HUES48 (cell line): ENCODE results near the gene PAH.

Experiments
- H3K27ac ChIP-seq: one replicate; pipeline ENCODE4 v1.7.0; 2013; ENCODE audit warnings: low read depth, low read length, inconsistent platforms
- H3K27me3 ChIP-seq: 2 replicates; pipeline ENCODE4 v1.6.1; 2013; ENCODE audit warnings: mild to moderate bottlenecking, low read length; ENCODE audit not compliant: control insufficient read depth, insufficient read depth
- H3K36me3 ChIP-seq: 2 replicates; pipeline ENCODE4 v1.6.1; 2013; ENCODE audit warnings: low read length; ENCODE audit not compliant: control insufficient read depth, insufficient read depth
- H3K4me1 ChIP-seq: 2 replicates; pipeline ENCODE4 v1.6.1; 2013; ENCODE audit warnings: mild to moderate bottlenecking, low read length; ENCODE audit not compliant: control insufficient read depth, insufficient read depth
- H3K4me3 ChIP-seq: 2 replicates; pipeline ENCODE4 v1.5.1; 2013; ENCODE audit warnings: mild to moderate bottlenecking, low read depth, low read length
- H3K9ac ChIP-seq: 2 replicates; pipeline ENCODE4 v1.6.1; 2013; ENCODE audit warnings: mild to moderate bottlenecking, low read depth, low read length, moderate library complexity
- H3K9me3 ChIP-seq: 2 replicates; pipeline ENCODE4 v1.6.1; 2013; ENCODE audit warnings: low read length; ENCODE audit not compliant: control insufficient read depth, insufficient read depth

The PAH gene

DNA sequence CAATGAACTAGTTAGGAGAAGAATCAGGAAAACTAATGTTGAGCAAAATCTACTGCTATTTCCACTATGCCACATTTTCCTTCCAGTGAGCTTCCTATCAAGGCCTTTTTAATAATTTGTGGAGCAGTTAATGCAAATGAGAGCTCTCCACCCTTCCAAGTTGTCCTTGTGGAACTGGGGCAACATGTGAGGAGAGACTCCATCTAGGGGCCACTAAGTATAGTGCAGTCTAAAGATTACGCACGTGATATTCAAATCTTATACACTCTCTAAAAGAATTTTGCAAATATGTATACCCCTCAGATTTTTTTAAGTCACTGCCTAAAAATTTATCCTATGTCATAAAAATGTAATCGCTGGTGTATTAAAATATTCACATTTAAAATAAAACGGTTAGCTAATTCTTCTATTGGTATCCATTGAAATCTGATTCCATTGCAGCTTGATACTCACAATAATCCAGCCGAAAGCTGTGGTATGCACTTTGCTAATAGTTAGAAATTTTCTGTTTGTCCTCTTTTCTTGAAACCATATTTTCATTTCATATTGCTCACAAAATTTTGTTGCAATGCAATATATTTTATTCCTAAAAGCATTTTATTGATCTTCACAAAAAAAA, 100.1 kb downstream of the PAH start:
- Histone ChIP-seq H3K27ac (no peak overlapping the region), H3K4me1 (no peaks in the 10 kb centered on the region), H3K36me3 (no peaks in the 10 kb centered on the region), H3K4me3 (no peak overlapping the region), H3K9ac (no peak overlapping the region), H3K9me3 (no peaks in the 10 kb centered on the region), H3K27me3 (peaks cover 6% of the 10 kb centered on the region)

GRCh38 chr12:102814691-102815367, 102.2 kb downstream of the PAH start:
- no peaks in the 10 kb centered on the region for H3K4me1 ChIP-seq
- no peaks in the 10 kb centered on the region for H3K27me3 ChIP-seq
- no peak overlapping the region for H3K4me3 ChIP-seq
- H3K9me3 ChIP-seq, result no peaks in the 10 kb centered on the region
- no peaks in the 10 kb centered on the region for H3K36me3 ChIP-seq
- H3K9ac ChIP-seq, result no peak overlapping the region
- H3K27ac ChIP-seq, result no peak overlapping the region

- Histone ChIP-seq H3K9me3 (no peaks in the 10 kb centered on the region), H3K27me3 (no peaks in the 10 kb centered on the region), H3K4me1 (no peaks in the 10 kb centered on the region), H3K27ac (no peak overlapping the region), H3K4me3 (no peak overlapping the region), H3K36me3 (no peaks in the 10 kb centered on the region), H3K9ac (no peak overlapping the region)
Measured at GRCh38 chr12:102812344-102812743, 104.7 kb downstream of the PAH start.

DNA sequence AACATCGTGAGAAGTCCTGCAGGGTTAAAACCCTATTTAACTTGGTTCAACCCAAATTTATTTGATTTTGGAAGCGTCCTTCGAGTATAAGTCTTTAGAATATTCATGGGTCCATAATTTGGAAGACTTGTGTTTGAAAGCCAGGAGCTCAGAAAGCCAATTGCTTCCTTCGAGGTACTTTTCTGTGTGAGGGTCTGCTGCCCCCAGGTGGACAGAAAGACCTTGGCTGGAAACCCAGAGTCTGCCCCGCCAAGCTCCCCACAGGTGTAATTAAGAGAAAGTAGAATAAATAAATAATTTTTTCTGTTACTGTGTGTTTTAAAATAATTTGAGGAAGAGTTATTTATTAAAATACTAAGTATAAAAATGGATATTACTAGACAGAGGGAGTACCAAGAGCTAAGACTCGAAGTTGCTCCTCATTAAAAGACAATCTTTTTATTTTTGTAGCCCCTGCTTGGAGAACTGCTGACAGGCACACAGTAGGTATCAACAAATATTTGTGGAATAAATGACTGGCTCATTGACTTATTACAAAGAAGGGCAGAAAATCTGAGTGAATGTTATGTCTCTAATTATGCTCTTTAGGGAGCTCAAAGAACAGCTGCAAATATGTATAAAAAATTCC, 105.8 kb downstream of the PAH start:
- no peak overlapping the region for H3K9ac ChIP-seq
- H3K4me1 ChIP-seq, result no peaks in the 10 kb centered on the region; the same call in 1 of the 2 replicates
- no peak overlapping the region for H3K4me3 ChIP-seq
- no peaks in the 10 kb centered on the region for H3K27me3 ChIP-seq
- H3K9me3 ChIP-seq, result no peaks in the 10 kb centered on the region
- no peaks in the 10 kb centered on the region for H3K36me3 ChIP-seq
- H3K27ac ChIP-seq, result no peak overlapping the region

- Histone ChIP-seq H3K4me3 (no peak overlapping the region), H3K27me3 (no peaks in the 10 kb centered on the region), H3K9ac (no peak overlapping the region), H3K36me3 (no peaks in the 10 kb centered on the region), H3K9me3 (no peaks in the 10 kb centered on the region), H3K27ac (no peak overlapping the region), H3K4me1 (peaks cover 5% of the 10 kb centered on the region; the same call in 1 of the 2 replicates)
Measured at GRCh38 chr12:102808412-102808811, 108.6 kb downstream of the PAH start.

GRCh38 chr12:102806592-102806991, 110.5 kb downstream of the PAH start:
- H3K27ac ChIP-seq, result no peak overlapping the region
- H3K27me3 ChIP-seq, result no peaks in the 10 kb centered on the region
- H3K4me3 ChIP-seq, result no peak overlapping the region
- H3K36me3 ChIP-seq, result no peaks in the 10 kb centered on the region
- H3K9me3 ChIP-seq, result no peaks in the 10 kb centered on the region
- peaks cover 5% of the 10 kb centered on the region; the same call in 1 of the 2 replicates for H3K4me1 ChIP-seq
- no peak overlapping the region for H3K9ac ChIP-seq

DNA sequence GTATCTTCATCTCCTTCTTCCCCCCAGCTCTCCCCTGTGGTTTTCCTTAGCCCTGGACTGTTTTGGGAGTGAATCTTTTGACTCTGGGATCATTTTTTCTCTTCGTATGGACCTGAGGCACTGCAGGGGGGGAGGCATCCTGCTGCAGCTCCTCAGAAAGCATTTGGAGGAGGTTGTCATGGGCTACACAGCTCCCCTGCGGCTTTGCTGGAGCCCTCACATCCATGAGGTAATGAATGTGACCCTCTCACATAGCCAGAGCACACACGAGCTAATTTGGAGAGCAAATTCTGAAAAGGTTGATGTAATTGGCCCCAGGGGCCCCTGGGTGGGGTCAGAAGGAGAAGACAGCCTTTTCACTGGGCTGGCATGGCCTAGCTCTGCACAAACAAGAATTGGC, 110.9 kb downstream of the PAH start:
- no peaks in the 10 kb centered on the region for H3K27me3 ChIP-seq
- no peak overlapping the region for H3K4me3 ChIP-seq
- no peaks in the 10 kb centered on the region for H3K9me3 ChIP-seq
- no peak overlapping the region for H3K9ac ChIP-seq
- no peak overlapping the region for H3K27ac ChIP-seq
- no peaks in the 10 kb centered on the region for H3K36me3 ChIP-seq
- peaks cover 5% of the 10 kb centered on the region; the same call in 1 of the 2 replicates for H3K4me1 ChIP-seq

DNA sequence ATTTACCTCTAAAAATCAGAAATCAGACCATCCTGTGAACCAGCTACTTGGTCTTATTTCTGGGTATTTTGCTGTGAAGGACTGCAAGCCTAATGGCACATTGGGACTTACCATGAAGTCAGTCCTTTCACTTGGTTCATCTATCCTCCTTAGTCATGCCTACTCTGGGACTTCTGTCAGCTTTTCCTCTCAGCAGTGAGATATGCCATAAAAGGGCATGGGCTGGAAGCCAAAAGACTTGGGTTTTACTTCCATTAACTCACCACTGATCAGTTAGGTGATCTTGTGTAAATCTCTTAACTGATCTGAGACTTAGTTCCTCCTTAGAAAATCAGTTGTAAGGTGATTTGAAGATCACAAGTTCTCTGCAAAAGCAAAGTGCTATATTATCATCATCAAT, 116.5 kb downstream of the PAH start:
- H3K27me3 ChIP-seq, result no peaks in the 10 kb centered on the region
- 0 out of 2 replicates have a peak, but pooled peaks cover 5% of the 10 kb centered on the region for H3K4me1 ChIP-seq
- H3K27ac ChIP-seq, result no peak overlapping the region
- no peaks in the 10 kb centered on the region for H3K36me3 ChIP-seq
- H3K4me3 ChIP-seq, result no peak overlapping the region
- H3K9ac ChIP-seq, result no peak overlapping the region
- H3K9me3 ChIP-seq, result no peaks in the 10 kb centered on the region

DNA sequence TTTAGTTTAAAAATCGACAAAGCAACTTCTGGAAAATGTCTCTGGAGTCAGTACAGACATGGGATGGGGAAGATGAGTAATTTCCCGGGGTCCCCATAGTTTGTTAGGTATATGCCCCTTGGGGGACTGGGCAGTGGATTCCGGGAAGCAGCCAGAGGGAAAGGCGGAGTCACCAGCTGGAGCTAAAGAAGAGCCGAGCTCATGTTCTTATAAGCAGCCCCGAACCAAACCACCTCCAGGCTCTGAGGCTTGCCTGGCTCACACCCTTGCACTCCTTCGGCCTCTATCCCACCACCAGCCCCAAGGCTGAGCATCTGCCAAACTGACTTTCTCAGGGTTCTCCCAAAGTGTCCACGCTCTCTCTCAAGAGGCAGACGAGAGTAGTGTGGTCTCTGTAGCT, 117.8 kb downstream of the PAH start:
- H3K27ac ChIP-seq, result no peak overlapping the region
- no peak overlapping the region for H3K9ac ChIP-seq
- no peaks in the 10 kb centered on the region for H3K4me1 ChIP-seq
- no peak overlapping the region for H3K4me3 ChIP-seq
- no peaks in the 10 kb centered on the region for H3K9me3 ChIP-seq
- H3K36me3 ChIP-seq, result no peaks in the 10 kb centered on the region
- no peaks in the 10 kb centered on the region for H3K27me3 ChIP-seq

- H3K27me3 ChIP-seq, result no peaks in the 10 kb centered on the region
- H3K9ac ChIP-seq, result no peak overlapping the region
- H3K27ac ChIP-seq, result no peak overlapping the region
- no peaks in the 10 kb centered on the region for H3K36me3 ChIP-seq
- no peaks in the 10 kb centered on the region for H3K4me1 ChIP-seq
- H3K9me3 ChIP-seq, result no peaks in the 10 kb centered on the region
- no peak overlapping the region for H3K4me3 ChIP-seq
Measured at GRCh38 chr12:102797528-102797927, 119.5 kb downstream of the PAH start.

DNA sequence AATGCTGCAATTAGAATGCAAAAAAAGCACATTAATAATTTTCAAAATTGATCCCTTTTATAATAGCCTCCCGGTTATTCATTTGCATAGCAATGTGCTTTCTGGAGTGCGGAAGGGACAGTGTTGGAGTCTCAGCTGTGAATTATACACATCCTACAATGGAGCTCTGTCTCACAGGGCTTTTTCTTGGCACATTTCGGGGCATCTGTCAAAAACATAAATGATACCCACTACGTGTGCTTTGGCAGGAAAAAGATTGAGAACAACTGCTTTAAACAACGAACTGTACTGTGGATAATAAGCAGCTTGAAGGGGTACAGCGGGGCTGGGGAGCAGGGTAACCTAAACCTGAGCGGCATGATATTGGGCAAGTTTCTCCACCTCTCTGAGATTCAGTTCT, 123.1 kb downstream of the PAH start:
- Histone ChIP-seq H3K27me3 (no peaks in the 10 kb centered on the region), H3K36me3 (no peaks in the 10 kb centered on the region), H3K9ac (no peak overlapping the region), H3K4me1 (no peaks in the 10 kb centered on the region), H3K9me3 (no peaks in the 10 kb centered on the region), H3K27ac (no peak overlapping the region), H3K4me3 (no peak overlapping the region)
